HepG2 (cell line): ENCODE data around the gene SOX5. TPM values are rescaled to one million over a fixed set of nuclear protein-coding genes. Genes with fewer than 3 reads are reported as not detected.

ENCODE experiments used
- ATAC-seq: fragments of 200-7000 bp; cut with Tn5 transposase; 3 replicates; pipeline ENCODE4 v1.9.1; 2020; ENCODE audit warnings: mild to moderate bottlenecking, moderate library complexity
- BruUV-seq: library from RNA; stranded (reverse); fragments of 400-500 nt; replicated peaks from 2 replicates; lab custom pipeline; 2021; lab: Mats Ljungman, UMichigan
- CTCF ChIA-PET: fragments of 300-600 bp; formaldehyde crosslinking; extraction: SDS; loops from one replicate; lab custom pipeline; 2021; ENCODE audit warnings: low total read pairs, inconsistent platforms, low intra/inter-chr PET ratio; lab: Yijun Ruan, JAX
- POLR2A ChIA-PET: fragments of 350-600 bp; sonication (Branson Sonifier 250); formaldehyde crosslinking; loops from one replicate; lab custom pipeline; 2020; ENCODE audit warnings: antibody characterized with exemption, inconsistent platforms; lab: Yijun Ruan, JAX
- DNase-seq: peaks from one replicate; pipeline ENCODE4 v3.0.0-alpha.2; 2015; ENCODE audit warnings: low spot score
- FAIRE-seq: peaks from 3 replicates; lab custom pipeline; 2011; peaks lifted over from hg19 to GRCh38; lab: Jason Lieb, UNC
- H2AFZ ChIP-seq: one replicate; pipeline ENCODE4 v1.6.1; 2011; ENCODE audit warnings: low read length, inconsistent platforms
- H3K27ac ChIP-seq: fragments of 300-600 bp; 3 replicates; pipeline ENCODE4 v1.8.0; 2011; ENCODE audit warnings: mixed run types, mild to moderate bottlenecking, mixed read lengths, low read length, inconsistent platforms; ENCODE audit not compliant: insufficient read depth; ENCODE audit errors: extremely low read length
- H3K27me3 ChIP-seq, 2 experiments: fragments of 200-600 bp in 1 of 2; 2 replicates in 1 of 2; 3 replicates in 1 of 2; pipeline versions ENCODE4 v1.6.0 to v1.8.0; 2011; ENCODE audit warnings: low read length in 2 of 2, mild to moderate bottlenecking in 2 of 2, moderate library complexity in 2 of 2, inconsistent platforms in 1 of 2; ENCODE audit not compliant: insufficient read depth in 2 of 2, control insufficient read depth in 1 of 2
- H3K36me3 ChIP-seq, 2 experiments: fragments of 200-600 bp in 1 of 2; replicated peaks in 1 of 2; 2 replicates in 1 of 2; 3 replicates in 1 of 2; pipeline versions ENCODE4 v1.5.1 to v1.8.0; 2011; ENCODE audit warnings: low read length in 2 of 2, inconsistent platforms in 1 of 2; ENCODE audit not compliant: insufficient read depth in 2 of 2, control insufficient read depth in 1 of 2
- H3K4me1 ChIP-seq: 2 replicates; pipeline ENCODE4 v1.5.1; 2012; ENCODE audit warnings: low read length, inconsistent platforms; ENCODE audit not compliant: insufficient read depth
- H3K4me2 ChIP-seq: 2 replicates; pipeline ENCODE4 v1.6.0; 2011; ENCODE audit warnings: low read depth, low read length, inconsistent platforms
- H3K4me3 ChIP-seq, 3 experiments: fragments of 200-600 bp in 1 of 3; sonication (generic), shearing (Covaris generic) in 1 of 3; replicated peaks in 1 of 3; 2 replicates each; pipeline ENCODE4 v1.5.1; 2011 to 2016; ENCODE audit warnings: low read length in 3 of 3, inconsistent platforms in 2 of 3, low read depth in 2 of 3, mild to moderate bottlenecking in 2 of 3, control low read depth in 1 of 3, mixed read lengths in 1 of 3; ENCODE audit not compliant: insufficient read depth in 1 of 3
- H3K79me2 ChIP-seq: one replicate; pipeline ENCODE4 v1.6.1; 2011; ENCODE audit warnings: low read length, inconsistent platforms; ENCODE audit not compliant: insufficient read depth
- H3K9ac ChIP-seq: 2 replicates; pipeline ENCODE4 v1.6.0; 2011; ENCODE audit warnings: mild to moderate bottlenecking, low read depth, low read length, inconsistent platforms; ENCODE audit not compliant: insufficient read depth
- H3K9me3 ChIP-seq: 2 replicates; pipeline ENCODE4 v1.5.1; 2012; ENCODE audit warnings: mild to moderate bottlenecking, low read length
- H4K20me1 ChIP-seq: 2 replicates; pipeline ENCODE4 v1.6.0; 2011; ENCODE audit warnings: inconsistent platforms, mild to moderate bottlenecking, low read length, moderate library complexity; ENCODE audit not compliant: insufficient read depth
- ARNT2 ChIP-seq: sonication (generic); formaldehyde crosslinking; IDR thresholded peaks from 2 replicates; pipeline ENCODE4 v1.8.0; 2022; ENCODE audit warnings: mild to moderate bottlenecking, low read depth, missing genetic modification reagents, moderate library complexity
- ARNTL ChIP-seq: sonication (generic); formaldehyde crosslinking; IDR thresholded peaks from 2 replicates; pipeline ENCODE4 v1.4.0; 2020; ENCODE audit warnings: mild to moderate bottlenecking, missing genetic modification reagents
- ZNF343 ChIP-seq: sonication (generic); formaldehyde crosslinking; IDR thresholded peaks from 2 replicates; pipeline ENCODE4 v1.4.0; 2020; ENCODE audit warnings: mild to moderate bottlenecking, missing genetic modification reagents
- ZNF616 ChIP-seq: sonication (generic); formaldehyde crosslinking; IDR thresholded peaks from 2 replicates; pipeline ENCODE4 v1.5.0; 2020; ENCODE audit warnings: low read depth, mild to moderate bottlenecking, missing genetic modification reagents
- WGBS: methylation state at CpG from one replicate; pipeline ENCODE4 v1.1.6; 2017; ENCODE audit warnings: low lambda C conversion rate; 5-methylcytosine and 5-hydroxymethylcytosine counted together
- in situ Hi-C: cut with HindIII; loops from 2 replicates; pipeline ENCODE4 v1.10.0; 2017; ENCODE audit warnings: low pct_unique_long_range_greater_than_20kb; ENCODE audit not compliant: extremely low pct_ligation_motif_present
- intact Hi-C: fragments of 100-400 bp; cut with micrococcal nuclease; formaldehyde crosslinking; loops from one replicate; pipeline ENCODE4 v1.10.0; 2022; ENCODE audit not compliant: unreplicated experiment
- polyA plus RNA-seq, 8 experiments: library from polyadenylated mRNA; depleted of rRNA in 3 of 8; stranded (reverse) in 7 of 8; unstranded in 1 of 8; fragments of >200 nt; fragmentation: Illumina TruSeq in 4 of 8; extraction: Trizol in 4 of 8; gene quantifications; 2 replicates each; pipeline versions ENCODE4 v1.2.1 to v1.2.3, GENCODE V29; 2011 to 2016; ENCODE audit warnings: low read depth in 4 of 8, missing spikeins in 1 of 8, mixed read lengths in 1 of 8; ENCODE audit not compliant: insufficient read depth in 1 of 8
- total RNA-seq, 5 experiments: library from RNA; depleted of rRNA; stranded (reverse); fragments of >200 nt; fragmentation: Illumina TruSeq; extraction: Trizol; gene quantifications; 2 replicates each; pipeline ENCODE4 v1.2.3, GENCODE V29; 2016; ENCODE audit warnings: low read depth in 1 of 5
- TF ChIP-seq, protein P1 (sequence below): sonication (generic); formaldehyde crosslinking; IDR thresholded peaks from 2 replicates; pipeline ENCODE4 v1.4.0; 2020; ENCODE audit warnings: mild to moderate bottlenecking, missing genetic modification reagents, borderline replicate concordance

SOX5 gene
- total and polyA plus RNA-seq, 2 of the 13 experiments (the other 11 are each of a cell fraction or from before 2014, with no cell fraction given), result 18.5 to 76.4 TPM

DNA sequence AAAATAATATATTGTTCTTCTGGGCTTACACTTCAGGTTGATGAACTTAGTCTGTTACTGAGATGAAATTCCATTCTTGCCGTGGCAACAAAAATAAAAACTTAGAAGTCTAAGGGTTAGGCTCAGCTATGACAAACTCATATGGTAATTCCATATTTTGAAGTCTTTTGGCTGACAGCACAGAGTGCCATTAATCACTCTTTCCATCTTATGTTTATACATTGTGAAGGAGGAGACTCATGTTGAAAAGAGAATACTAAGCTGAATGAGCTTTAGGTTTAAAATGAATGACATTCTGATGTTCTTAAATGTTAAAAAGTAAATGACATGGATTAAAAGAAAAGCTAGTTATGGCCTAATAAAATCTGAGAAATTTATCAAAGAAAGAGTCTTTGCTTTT lies 291.9 kb downstream of the SOX5 start:
- Histone ChIP-seq H3K4me3 (no peak overlapping the region), H3K27ac (no peak overlapping the region), H3K27me3 (no peaks in the 10 kb centered on the region), H4K20me1 (no peaks in the 10 kb centered on the region), H2AFZ (no peak overlapping the region), H3K4me2 (no peak overlapping the region), H3K4me1 (no peaks in the 10 kb centered on the region), H3K9me3 (no peaks in the 10 kb centered on the region), H3K36me3 (peaks cover 1 to 14% of the 10 kb centered on the region in 2 experiments; a peak in 2 of 5 replicates), H3K9ac (no peak overlapping the region), H3K79me2 (no peaks in the 10 kb centered on the region)
- intact Hi-C loops (no loop called here), in situ Hi-C loops (no loop called here)
- FAIRE-seq (no peak), ATAC-seq (no peak), DNase-seq (no peak)
- ChIA-PET POLR2A (no interaction called here), CTCF (no interaction called here)
- TF ChIP-seq ZNF343 (CRISPR knock-in tag) (no peak), ARNT2 (CRISPR knock-in tag) (no peak), ARNTL (CRISPR knock-in tag) (no peak)
- 95% methylated on average over 1 of the region's 1 CpG for WGBS
- no TSS peak for BruUV-seq

DNA sequence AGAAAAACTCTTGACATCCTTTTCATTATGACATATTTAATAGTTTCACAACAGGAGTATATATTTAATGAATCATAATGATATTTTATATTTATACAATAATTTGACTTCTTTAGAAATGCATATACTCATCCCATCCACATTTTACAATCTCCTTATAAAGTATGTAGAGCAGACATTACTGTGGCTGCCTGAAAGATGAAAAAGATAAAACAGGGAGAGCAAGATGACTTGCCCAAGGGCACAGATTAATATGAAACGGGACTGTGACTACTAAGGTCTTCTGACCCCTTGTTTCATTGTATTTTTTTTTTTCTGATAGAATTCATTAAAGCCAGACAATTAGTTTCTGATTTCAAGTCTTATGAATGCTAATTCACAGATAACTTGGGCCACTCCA lies 293.6 kb downstream of the SOX5 start:
- WGBS, result 94% methylated on average over 1 of the region's 1 CpG
- ChIA-PET POLR2A (no interaction called here), CTCF (no interaction called here)
- BruUV-seq, result no TSS peak
- no peaks in the 10 kb centered on the region for H4K20me1 ChIP-seq
- H3K4me3 ChIP-seq, result no peak overlapping the region
- TF ChIP-seq ZNF616 (CRISPR knock-in tag), result no peak
- TF ChIP-seq, protein P1, sequence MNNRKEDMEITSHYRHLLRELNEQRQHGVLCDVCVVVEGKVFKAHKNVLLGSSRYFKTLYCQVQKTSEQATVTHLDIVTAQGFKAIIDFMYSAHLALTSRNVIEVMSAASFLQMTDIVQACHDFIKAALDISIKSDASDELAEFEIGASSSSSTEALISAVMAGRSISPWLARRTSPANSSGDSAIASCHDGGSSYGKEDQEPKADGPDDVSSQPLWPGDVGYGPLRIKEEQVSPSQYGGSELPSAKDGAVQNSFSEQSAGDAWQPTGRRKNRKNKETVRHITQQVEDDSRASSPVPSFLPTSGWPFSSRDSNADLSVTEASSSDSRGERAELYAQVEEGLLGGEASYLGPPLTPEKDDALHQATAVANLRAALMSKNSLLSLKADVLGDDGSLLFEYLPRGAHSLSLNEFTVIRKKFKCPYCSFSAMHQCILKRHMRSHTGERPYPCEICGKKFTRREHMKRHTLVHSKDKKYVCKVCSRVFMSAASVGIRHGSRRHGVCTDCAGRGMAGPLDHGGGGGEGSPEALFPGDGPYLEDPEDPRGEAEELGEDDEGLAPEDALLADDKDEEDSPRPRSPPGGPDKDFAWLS (CRISPR knock-in tag), result no peak
- H2AFZ ChIP-seq, result no peak overlapping the region
- H3K36me3 ChIP-seq, result peaks cover 0 to 14% of the 10 kb centered on the region in 2 experiments; a peak in 2 of 5 replicates
- H3K27me3 ChIP-seq, result no peaks in the 10 kb centered on the region
- ATAC-seq (no peak), FAIRE-seq (no peak), DNase-seq (no peak)
- no peak overlapping the region for H3K9ac ChIP-seq
- H3K9me3 ChIP-seq, result no peaks in the 10 kb centered on the region
- H3K27ac ChIP-seq, result no peak overlapping the region
- H3K4me2 ChIP-seq, result no peak overlapping the region
- H3K79me2 ChIP-seq, result no peaks in the 10 kb centered on the region
- intact Hi-C loops (no loop called here), in situ Hi-C loops (no loop called here)
- H3K4me1 ChIP-seq, result no peaks in the 10 kb centered on the region
